Body of pancreas (tissue), 4 donors: ENCODE results near the gene ACVR1. TPM values are rescaled to one million over a fixed set of nuclear protein-coding genes. Genes with fewer than 3 reads are reported as not detected.

ENCODE experiments used
- ATAC-seq: fragments of 150-250 bp; one replicate; pipeline ENCODE4 v1.9.1; 2016
- DNase-seq, 4 donors: peaks; one replicate each; pipeline ENCODE4 v3.0.0-alpha.2; 2019
- H3K27ac ChIP-seq, 4 donors: fragments of 200-600 bp; sonication (generic); 1 replicate in 3 of 4; 2 replicates in 1 of 4; pipeline versions ENCODE4 v1.5.1 to v1.6.1; 2016 to 2019; ENCODE audit warnings: mild to moderate bottlenecking in 1 of 4, mixed read lengths in 1 of 4, moderate library complexity in 1 of 4
- H3K27me3 ChIP-seq, 2 donors: fragments of 200-600 bp; sonication (generic); one replicate each; pipeline ENCODE4 v1.6.0; 2016; ENCODE audit warnings: mild to moderate bottlenecking in 1 of 2
- H3K36me3 ChIP-seq, 2 donors: fragments of 200-600 bp; sonication (generic); replicated peaks in 1 of 2; 2 replicates each; pipeline ENCODE4 v1.5.1; 2016; ENCODE audit warnings: low read depth in 2 of 2; ENCODE audit not compliant: insufficient read depth in 1 of 2
- H3K4me1 ChIP-seq: fragments of 200-600 bp; sonication (generic); one replicate; pipeline ENCODE4 v1.6.0; 2016
- H3K4me3 ChIP-seq, 2 donors: fragments of 200-600 bp; sonication (generic); 1 replicate in 1 of 2; 2 replicates in 1 of 2; pipeline ENCODE4 v1.5.1; 2016 to 2019
- H3K9me3 ChIP-seq, 3 donors: fragments of 200-600 bp; sonication (generic); 1 replicate in 2 of 3; 2 replicates in 1 of 3; pipeline ENCODE4 v1.5.1; 2016
- CTCF ChIP-seq, 7 experiments: fragments of 450-650 bp in 4 of 7; fragments of 200-600 bp in 3 of 7; sonication (generic) in 3 of 7; IDR thresholded peaks; one replicate each; pipeline ENCODE4 v1.5.1; 2016 to 2019; ENCODE audit warnings: antibody characterized with exemption in 7 of 7
- POLR2A ChIP-seq, 3 donors: fragments of 450-650 bp; IDR thresholded peaks; one replicate each; pipeline ENCODE4 v1.6.1; 2016; ENCODE audit warnings: antibody characterized with exemption in 3 of 3, mild to moderate bottlenecking in 2 of 3
- WGBS, 2 donors: methylation state at CpG; one replicate each; pipeline ENCODE4 v1.1.5; 2017; 5-methylcytosine and 5-hydroxymethylcytosine counted together
- intact Hi-C: fragments of 100-400 bp; cut with DNase I; formaldehyde crosslinking; loops from one replicate; pipeline ENCODE4 v1.15.1; 2023
- total RNA-seq, 2 donors: library from RNA; depleted of rRNA; stranded (reverse); fragments of >200 nt; gene quantifications; one replicate each; pipeline ENCODE4 v1.1.0, GENCODE V29; 2016

The ACVR1 gene
- total RNA-seq, 2 donors from 2014 or later, result 14.0 to 18.5 TPM

- DNase-seq (no peak), ATAC-seq (no peak)
- Histone ChIP-seq H3K9me3 (no peaks in the 10 kb centered on the region), H3K4me3 (no peak overlapping the region), H3K27ac (no peak overlapping the region), H3K36me3 (no peaks in the 10 kb centered on the region), H3K27me3 (no peaks in the 10 kb centered on the region), H3K4me1 (peaks cover 7% of the 10 kb centered on the region)
- intact Hi-C loops, result no loop called here
- TF ChIP-seq CTCF (IDR thresholded peaks at IDR 0.05), result no peak
- no peak for TF ChIP-seq POLR2A (IDR thresholded peaks at IDR 0.05)
- WGBS, 2 donors, result 55 to 57% methylated on average over 3 of the region's 3 CpGs
Observed at GRCh38 chr2:157901325-157901724, 25.2 kb upstream of the ACVR1 start.

DNA sequence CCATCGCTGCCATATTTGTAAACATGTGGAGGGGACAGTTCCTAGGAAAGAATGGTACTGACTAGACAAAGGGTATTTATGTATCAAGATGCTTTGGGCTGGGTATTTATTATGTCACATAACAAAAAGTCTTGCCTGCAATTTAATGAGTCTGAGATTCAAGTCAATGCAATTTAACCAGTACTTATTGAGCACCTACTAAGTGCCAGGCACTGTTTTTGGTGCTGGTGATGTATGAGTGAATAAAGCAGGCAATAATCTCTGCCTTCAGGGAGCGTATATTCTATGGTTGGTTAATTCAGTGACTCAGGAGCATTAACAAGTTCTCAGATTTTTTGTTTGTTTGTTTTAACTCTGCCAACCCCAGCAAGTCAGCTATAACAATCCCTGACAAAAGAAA is 24.6 kb upstream of the ACVR1 start:
- intact Hi-C loops, result no loop called here
- Histone ChIP-seq H3K4me1 (peaks cover 7% of the 10 kb centered on the region), H3K36me3 (no peaks in the 10 kb centered on the region), H3K4me3 (no peak overlapping the region), H3K9me3 (no peaks in the 10 kb centered on the region), H3K27ac (no peak overlapping the region), H3K27me3 (no peaks in the 10 kb centered on the region)
- DNase-seq, result no peak
- no peak for TF ChIP-seq CTCF (IDR thresholded peaks at IDR 0.05)
- TF ChIP-seq POLR2A (IDR thresholded peaks at IDR 0.05), result no peak
- 47 to 67% methylated on average over 2 of the region's 2 CpGs for WGBS, 2 donors
- ATAC-seq, result no peak

DNA sequence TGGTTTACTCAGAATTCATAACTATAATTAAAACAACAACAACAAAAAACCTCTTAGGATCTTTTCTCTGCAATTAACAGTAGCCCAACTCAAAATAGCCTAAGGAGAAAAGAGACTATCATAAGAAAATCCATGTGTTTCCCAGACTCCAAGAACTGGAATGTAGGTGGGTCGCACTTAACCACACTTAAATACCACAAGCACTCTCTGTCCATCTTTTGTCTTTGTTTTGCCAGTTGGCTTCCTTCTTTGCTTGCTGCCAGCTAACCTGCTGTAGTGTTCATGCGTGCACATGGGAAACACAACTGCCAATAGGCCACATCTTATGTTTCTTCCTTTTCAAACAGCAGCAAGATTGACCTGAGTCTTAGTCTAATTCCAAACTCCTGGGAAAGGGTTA is 24.1 kb upstream of the ACVR1 start:
- TF ChIP-seq POLR2A (IDR thresholded peaks at IDR 0.05), result no peak
- TF ChIP-seq CTCF (IDR thresholded peaks at IDR 0.05), result no peak
- H3K4me3 ChIP-seq, result no peak overlapping the region
- 89 to 95% methylated on average over 2 of the region's 2 CpGs for WGBS, 2 donors
- no peaks in the 10 kb centered on the region for H3K27me3 ChIP-seq
- DNase-seq, result no peak
- H3K9me3 ChIP-seq, result no peaks in the 10 kb centered on the region
- intact Hi-C loops, result no loop called here
- no peak overlapping the region for H3K27ac ChIP-seq
- H3K36me3 ChIP-seq, result no peaks in the 10 kb centered on the region
- peaks cover 7% of the 10 kb centered on the region for H3K4me1 ChIP-seq
- no peak for ATAC-seq

DNA sequence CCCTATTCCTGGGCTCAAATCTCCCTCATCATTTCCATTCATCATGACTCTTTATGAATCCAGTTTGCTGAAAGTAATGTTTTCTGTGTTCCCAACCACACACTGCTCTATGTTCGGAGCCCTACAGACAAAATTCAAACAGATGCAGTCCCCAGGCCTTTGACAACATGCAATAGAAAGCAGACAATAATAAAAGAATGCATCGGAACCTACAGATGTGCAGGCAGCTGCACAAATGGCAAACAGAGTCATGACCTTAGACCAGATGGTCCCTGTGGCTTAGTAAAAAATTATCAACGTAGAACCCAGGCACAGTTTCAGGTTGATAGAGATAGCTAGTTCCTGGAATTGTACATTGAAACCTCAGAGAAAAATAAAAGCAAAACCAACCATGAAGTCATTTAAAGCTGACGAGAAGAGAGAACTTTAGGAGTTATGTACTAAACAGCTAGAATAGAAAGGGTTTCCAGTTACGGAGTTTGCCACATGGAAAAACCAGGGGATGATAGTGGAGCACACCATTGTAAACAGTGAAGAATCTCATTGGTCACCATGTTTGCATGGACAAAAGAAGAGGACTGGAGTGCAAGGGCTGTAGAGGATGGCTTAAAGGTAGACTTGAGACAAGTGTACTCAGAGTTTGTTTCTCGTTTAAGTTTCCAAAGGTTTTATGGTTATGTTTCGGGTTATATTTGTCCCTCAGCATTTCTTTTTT is 23.2 kb upstream of the ACVR1 start:
- H3K9me3 ChIP-seq, result no peaks in the 10 kb centered on the region
- H3K27me3 ChIP-seq, result no peaks in the 10 kb centered on the region
- DNase-seq, result no peak
- no peak for ATAC-seq
- H3K4me3 ChIP-seq, result no peak overlapping the region
- intact Hi-C loops, result no loop called here
- no peak for TF ChIP-seq CTCF (IDR thresholded peaks at IDR 0.05)
- TF ChIP-seq POLR2A (IDR thresholded peaks at IDR 0.05), result no peak
- H3K27ac ChIP-seq, result no peak overlapping the region
- peaks cover 7% of the 10 kb centered on the region for H3K4me1 ChIP-seq
- WGBS, 2 donors, result 81 to 82% methylated on average over 7 of the region's 7 CpGs
- H3K36me3 ChIP-seq, result no peaks in the 10 kb centered on the region

DNA sequence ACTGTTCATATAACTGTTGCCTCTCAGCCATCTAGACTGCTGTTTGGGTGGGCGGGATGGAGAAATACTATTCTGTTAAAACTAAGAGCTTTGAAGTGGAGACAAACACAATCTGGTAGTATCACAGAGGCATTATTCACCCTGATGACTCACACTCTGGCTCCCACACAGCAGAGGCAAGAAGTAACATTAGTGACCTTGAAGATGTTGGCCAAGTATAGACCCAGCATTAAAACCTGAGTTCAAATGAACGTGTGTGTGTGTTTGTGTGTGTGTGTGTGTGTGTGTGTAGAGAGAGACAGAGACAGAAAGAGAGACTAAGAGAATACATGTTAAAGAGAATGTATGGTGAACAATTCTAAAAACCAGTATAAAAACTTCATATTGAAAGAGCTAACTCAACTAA is 22.5 kb upstream of the ACVR1 start:
- peaks cover 7% of the 10 kb centered on the region for H3K4me1 ChIP-seq
- peak; percentile 37 to 76 (median 64) for DNase-seq
- WGBS, 2 donors, result 31 to 45% methylated on average over 2 of the region's 2 CpGs
- peak; percentile 81 for ATAC-seq
- H3K27me3 ChIP-seq, result no peaks in the 10 kb centered on the region
- no peak for TF ChIP-seq POLR2A (IDR thresholded peaks at IDR 0.05)
- TF ChIP-seq CTCF (IDR thresholded peaks at IDR 0.05), result no peak
- intact Hi-C loops, result no loop called here
- no peaks in the 10 kb centered on the region for H3K9me3 ChIP-seq
- H3K36me3 ChIP-seq, result no peaks in the 10 kb centered on the region
- H3K27ac ChIP-seq, result peak overlapping the region in 1 of 4 donors; percentile 12
- H3K4me3 ChIP-seq, result no peak overlapping the region
